Measurements from ENCODE around the gene HBG1.

The HBG1 gene

GRCh38 chr11:5286901-5287300 is 37.2 kb upstream of the HBG1 start:
- Histone ChIP-seq H3K79me2 (ENCODE audit: control insufficient read depth, low read length) (no peaks in the 10 kb centered on the region), H4K20me1 (ENCODE audit: control insufficient read depth, insufficient read depth, low read depth, low read length) (no peaks in the 10 kb centered on the region), H3K36me3 (ENCODE audit: control insufficient read depth, low read length) (no peaks in the 10 kb centered on the region), H3K27ac (ENCODE audit: low read depth, low read length) (no peak overlapping the region), H3F3A (ENCODE audit: control insufficient read depth, insufficient read depth) (no peaks in the 10 kb centered on the region), H3K27me3 (ENCODE audit: control insufficient read depth, low read length) (no peaks in the 10 kb centered on the region), H3K9me2 (replicated peaks; ENCODE audit: control insufficient read depth, low read length) (no peaks in the 10 kb centered on the region), H3K4me1 (ENCODE audit: control insufficient read depth, low read length) (no peaks in the 10 kb centered on the region), H3K4me3 (ENCODE audit: low read length) (no peak overlapping the region), H3K9me3 (ENCODE audit: control insufficient read depth, insufficient read depth, low read length) (no peaks in the 10 kb centered on the region), H3K4me2 (ENCODE audit: low read length) (no peak overlapping the region)
- no peak for TF ChIP-seq EZH2phosphoT487 (IDR thresholded peaks at IDR 0.05; ENCODE audit: borderline replicate concordance, low read length)
- TF ChIP-seq CTCF (IDR thresholded peaks at IDR 0.05; ENCODE audit: low read depth, low read length, poor library complexity, severe bottlenecking), result no peak

- Histone ChIP-seq H3K9me3 (ENCODE audit: control insufficient read depth, insufficient read depth, low read length) (no peaks in the 10 kb centered on the region), H3K4me2 (ENCODE audit: low read length) (no peak overlapping the region), H3K36me3 (ENCODE audit: control insufficient read depth, low read length) (no peaks in the 10 kb centered on the region), H3K9me2 (replicated peaks; ENCODE audit: control insufficient read depth, low read length) (no peaks in the 10 kb centered on the region), H3K27me3 (ENCODE audit: control insufficient read depth, low read length) (no peaks in the 10 kb centered on the region), H3K27ac (ENCODE audit: low read depth, low read length) (no peak overlapping the region), H4K20me1 (ENCODE audit: control insufficient read depth, insufficient read depth, low read depth, low read length) (no peaks in the 10 kb centered on the region), H3K4me3 (ENCODE audit: low read length) (no peak overlapping the region), H3K79me2 (ENCODE audit: control insufficient read depth, low read length) (no peaks in the 10 kb centered on the region), H3K4me1 (ENCODE audit: control insufficient read depth, low read length) (no peaks in the 10 kb centered on the region), H3F3A (ENCODE audit: control insufficient read depth, insufficient read depth) (no peaks in the 10 kb centered on the region)
- TF ChIP-seq CTCF (IDR thresholded peaks at IDR 0.05; ENCODE audit: low read depth, low read length, poor library complexity, severe bottlenecking) (no peak), EZH2phosphoT487 (IDR thresholded peaks at IDR 0.05; ENCODE audit: borderline replicate concordance, low read length) (no peak)
Observed at GRCh38 chr11:5286351-5286750, 36.7 kb upstream of the HBG1 start.

GRCh38 chr11:5285703-5286340 is 36.2 kb upstream of the HBG1 start:
- TF ChIP-seq EZH2phosphoT487 (IDR thresholded peaks at IDR 0.05; ENCODE audit: borderline replicate concordance, low read length) (no peak), CTCF (IDR thresholded peaks at IDR 0.05; ENCODE audit: low read depth, low read length, poor library complexity, severe bottlenecking) (no peak)
- H3K27ac ChIP-seq (ENCODE audit: low read depth, low read length), result no peak overlapping the region
- no peak overlapping the region for H3K4me3 ChIP-seq (ENCODE audit: low read length)
- no peaks in the 10 kb centered on the region for H3K9me2 ChIP-seq (replicated peaks; ENCODE audit: control insufficient read depth, low read length)
- no peak overlapping the region for H3K4me2 ChIP-seq (ENCODE audit: low read length)
- no peaks in the 10 kb centered on the region for H4K20me1 ChIP-seq (ENCODE audit: control insufficient read depth, insufficient read depth, low read depth, low read length)
- H3K27me3 ChIP-seq (ENCODE audit: control insufficient read depth, low read length), result no peaks in the 10 kb centered on the region
- no peaks in the 10 kb centered on the region for H3K79me2 ChIP-seq (ENCODE audit: control insufficient read depth, low read length)
- no peaks in the 10 kb centered on the region for H3F3A ChIP-seq (ENCODE audit: control insufficient read depth, insufficient read depth)
- no peaks in the 10 kb centered on the region for H3K9me3 ChIP-seq (ENCODE audit: control insufficient read depth, insufficient read depth, low read length)
- H3K4me1 ChIP-seq (ENCODE audit: control insufficient read depth, low read length), result no peaks in the 10 kb centered on the region
- no peaks in the 10 kb centered on the region for H3K36me3 ChIP-seq (ENCODE audit: control insufficient read depth, low read length)
